HCT116 (cell line): Measurements from ENCODE around the gene SRCIN1. TPM values are rescaled to one million over a fixed set of nuclear protein-coding genes. Genes with fewer than 3 reads are reported as not detected.

Experiments used
- ATAC-seq: fragments of 200-7000 bp; cut with Tn5 transposase; 2 replicates; pipeline ENCODE4 v1.9.1; 2020; ENCODE audit warnings: mild to moderate bottlenecking, moderate library complexity
- BruUV-seq: library from RNA; stranded (reverse); fragments of 400-500 nt; replicated peaks from 2 replicates; lab custom pipeline; 2021; lab: Mats Ljungman, UMichigan
- CTCF ChIA-PET: fragments of 300-600 bp; sonication (Branson Sonifier 250); formaldehyde crosslinking; loops from one replicate; lab custom pipeline; 2021; ENCODE audit warnings: antibody characterized with exemption; lab: Charles Lee
- POLR2A ChIA-PET: fragments of 300-600, 350-600 bp; sonication (Branson Sonifier 250); formaldehyde crosslinking; loops from one replicate; lab custom pipeline; 2021; ENCODE audit warnings: antibody characterized with exemption; lab: Charles Lee
- RAD21 ChIA-PET, 2 experiments: fragments of 300-600 bp; sonication (Branson Sonifier 250); formaldehyde crosslinking; loops; one replicate each; lab custom pipeline; 2023; ENCODE audit warnings: low total read pairs in 2 of 2; ENCODE audit not compliant: uncharacterized antibody in 2 of 2, unreplicated experiment in 2 of 2, low non-redundant PET in 1 of 2; lab: Charles Lee
- DNase-seq: peaks from one replicate; pipeline ENCODE4 v3.0.0-alpha.2; 2010; ENCODE audit warnings: low read depth, low spot score
- H2AFZ ChIP-seq: fragments of 200-600 bp; shearing (Covaris generic), sonication (generic); 2 replicates; pipeline ENCODE4 v1.6.1; 2017; ENCODE audit warnings: low read depth, mixed run types, mixed read lengths, antibody characterized with exemption, low read length; ENCODE audit not compliant: poor library complexity, severe bottlenecking
- H3K27ac ChIP-seq: 2 replicates; pipeline ENCODE4 v1.5.1; 2012; ENCODE audit warnings: low read depth, low read length
- H3K27me3 ChIP-seq: fragments of 200-600 bp; sonication (generic); 2 replicates; pipeline ENCODE4 v1.6.1; 2016; ENCODE audit warnings: mixed run types, low read length, mixed read lengths; ENCODE audit not compliant: insufficient read depth
- H3K36me3 ChIP-seq, 2 experiments: fragments of 200-500 bp in 1 of 2; fragments of 200-600 bp in 1 of 2; sonication (Bioruptor generic) in 1 of 2; sonication (generic) in 1 of 2; 2 replicates each; pipeline versions ENCODE4 v1.5.1 to v1.6.1; 2014 to 2016; ENCODE audit warnings: low read length in 2 of 2, inconsistent platforms in 1 of 2, mixed read lengths in 1 of 2, mixed run types in 1 of 2; ENCODE audit not compliant: insufficient read depth in 2 of 2, control insufficient read depth in 1 of 2
- H3K4me1 ChIP-seq, 2 experiments: fragments of 200-600 bp in 1 of 2; sonication (generic) in 1 of 2; 2 replicates each; pipeline versions ENCODE4 v1.5.1 to v1.6.1; 2012 to 2017; ENCODE audit warnings: low read length in 2 of 2, inconsistent platforms in 1 of 2, mild to moderate bottlenecking in 1 of 2, mixed read lengths in 1 of 2, mixed run types in 1 of 2, moderate library complexity in 1 of 2; ENCODE audit not compliant: insufficient read depth in 2 of 2, control insufficient read depth in 1 of 2
- H3K4me2 ChIP-seq: fragments of 200-600 bp; sonication (generic); 2 replicates; pipeline ENCODE4 v1.6.1; 2017; ENCODE audit warnings: mixed run types, low read length, mixed read lengths
- H3K4me3 ChIP-seq, 2 experiments: fragments of 200-600 bp in 1 of 2; sonication (generic) in 1 of 2; replicated peaks in 1 of 2; 2 replicates each; pipeline ENCODE4 v1.5.1; 2011 to 2016; ENCODE audit warnings: low read length in 2 of 2, control low read depth in 1 of 2, low read depth in 1 of 2, mild to moderate bottlenecking in 1 of 2, mixed read lengths in 1 of 2, mixed run types in 1 of 2
- H3K79me2 ChIP-seq: fragments of 200-600 bp; sonication (generic); 2 replicates; pipeline ENCODE4 v1.6.1; 2017; ENCODE audit warnings: mild to moderate bottlenecking, mixed run types, low read length, moderate library complexity, mixed read lengths; ENCODE audit not compliant: insufficient read depth
- H3K9ac ChIP-seq: fragments of 200-600 bp; sonication (generic); 2 replicates; pipeline ENCODE4 v1.6.1; 2016; ENCODE audit warnings: low read length, mixed read lengths
- H3K9me2 ChIP-seq: fragments of 200-600 bp; sonication (generic), shearing (Covaris generic); 2 replicates; pipeline ENCODE4 v1.6.1; 2017; ENCODE audit warnings: mixed run types, mild to moderate bottlenecking, moderate library complexity; ENCODE audit not compliant: insufficient read depth
- H3K9me3 ChIP-seq, 2 experiments: fragments of 200-500 bp in 1 of 2; fragments of 200-600 bp in 1 of 2; sonication (Bioruptor generic) in 1 of 2; sonication (generic) in 1 of 2; 2 replicates each; pipeline ENCODE4 v1.6.1; 2014 to 2017; ENCODE audit warnings: low read length in 2 of 2, mixed read lengths in 2 of 2, inconsistent platforms in 1 of 2, low read depth in 1 of 2, mild to moderate bottlenecking in 1 of 2, mixed run types in 1 of 2, moderate library complexity in 1 of 2; ENCODE audit not compliant: control insufficient read depth in 1 of 2, insufficient read depth in 1 of 2
- H4K20me1 ChIP-seq: fragments of 200-600 bp; sonication (generic), shearing (Covaris generic); 2 replicates; pipeline ENCODE4 v1.6.1; 2017; ENCODE audit warnings: mixed run types, mild to moderate bottlenecking, moderate library complexity; ENCODE audit not compliant: insufficient read depth
- CBX3 ChIP-seq: IDR thresholded peaks from 2 replicates; pipeline ENCODE4 v1.6.1; 2012; ENCODE audit warnings: low read depth
- EZH2 ChIP-seq: fragments of 200-600 bp; sonication (generic); IDR thresholded peaks from 2 replicates; pipeline ENCODE4 v1.6.1; 2017; ENCODE audit warnings: antibody characterized with exemption, mixed run types
- EZH2phosphoT487 ChIP-seq: fragments of 200-600 bp; IDR thresholded peaks from 2 replicates; pipeline ENCODE4 v1.6.1; 2018; ENCODE audit warnings: antibody characterized with exemption, borderline replicate concordance
- RAD21 ChIP-seq: IDR thresholded peaks from 2 replicates; pipeline ENCODE4 v1.6.1; 2012; ENCODE audit warnings: low read depth, mild to moderate bottlenecking
- SRF ChIP-seq: IDR thresholded peaks from 2 replicates; pipeline ENCODE4 v1.6.1; 2012; ENCODE audit warnings: low read depth
- YY1 ChIP-seq: IDR thresholded peaks from 2 replicates; pipeline ENCODE4 v1.6.1; 2011; ENCODE audit warnings: low read length, low read depth, moderate library complexity, mild to moderate bottlenecking; ENCODE audit not compliant: insufficient replicate concordance; ENCODE audit errors: extremely low read depth
- intact Hi-C: fragments of 100-400 bp; cut with micrococcal nuclease; formaldehyde crosslinking; loops from 2 replicates; pipeline ENCODE4 v1.10.0; 2022
- total RNA-seq: library from RNA; stranded (reverse); gene quantifications from one replicate; pipeline ENCODE4 v1.2.1, GENCODE V29; 2021; ENCODE audit not compliant: unreplicated experiment
- TF ChIP-seq, protein P1 (sequence below), 3 experiments: fragments of 200-600 bp in 1 of 3; sonication (generic) in 1 of 3; IDR thresholded peaks in 2 of 3; conservative IDR thresholded peaks in 1 of 3; 2 replicates each; pipeline ENCODE4 v1.5.1; 2012 to 2017; ENCODE audit warnings: low read depth in 2 of 3, low read length in 2 of 3, antibody characterized with exemption in 1 of 3, borderline replicate concordance in 1 of 3, control low read depth in 1 of 3, mild to moderate bottlenecking in 1 of 3, mixed read lengths in 1 of 3, mixed run types in 1 of 3, moderate library complexity in 1 of 3; ENCODE audit not compliant: insufficient read depth in 1 of 3
- TF ChIP-seq, protein P2 (sequence below): IDR thresholded peaks from 2 replicates; pipeline ENCODE4 v1.6.1; 2011; ENCODE audit warnings: mild to moderate bottlenecking, low read length, moderate library complexity; ENCODE audit not compliant: insufficient replicate concordance; ENCODE audit errors: extremely low read depth

The SRCIN1 gene
- total RNA-seq, 1 experiment from 2014 or later: 10.5 TPM

GRCh38 chr17:38534498-38534885 is 71.3 kb downstream of the SRCIN1 start:
- ChIA-PET POLR2A (no interaction called here), CTCF (interaction anchor here (1.4 kb wide), 1 partner anchor 24 kb away, joined by 8 read pairs; no protein-coding TSS in a partner anchor), RAD21 (no interaction called here)
- no peaks in the 10 kb centered on the region for H3K4me1 ChIP-seq
- H3K9me2 ChIP-seq: no peaks in the 10 kb centered on the region
- no peak overlapping the region for H3K27ac ChIP-seq
- no peak overlapping the region for H3K4me3 ChIP-seq
- no peaks in the 10 kb centered on the region for H3K27me3 ChIP-seq
- H3K9me3 ChIP-seq: no peaks in the 10 kb centered on the region
- H4K20me1 ChIP-seq: no peaks in the 10 kb centered on the region
- H3K9ac ChIP-seq: no peak overlapping the region
- intact Hi-C loops: no loop called here
- DNase-seq (no peak), ATAC-seq (no peak)
- no peak overlapping the region for H2AFZ ChIP-seq
- no peak overlapping the region for H3K4me2 ChIP-seq
- TF ChIP-seq SRF (no peak), YY1 (no peak)
- no peaks in the 10 kb centered on the region for H3K36me3 ChIP-seq
- BruUV-seq: no TSS peak
- H3K79me2 ChIP-seq: no peaks in the 10 kb centered on the region

GRCh38 chr17:38533866-38534497 is 71.8 kb downstream of the SRCIN1 start:
- Histone ChIP-seq H3K9ac (no peak overlapping the region), H3K9me3 (no peaks in the 10 kb centered on the region), H2AFZ (no peak overlapping the region), H3K27ac (no peak overlapping the region), H3K36me3 (no peaks in the 10 kb centered on the region), H3K79me2 (no peaks in the 10 kb centered on the region), H3K9me2 (no peaks in the 10 kb centered on the region), H3K4me2 (no peak overlapping the region), H3K4me3 (no peak overlapping the region), H3K27me3 (no peaks in the 10 kb centered on the region), H4K20me1 (no peaks in the 10 kb centered on the region), H3K4me1 (no peaks in the 10 kb centered on the region)
- POLR2A ChIA-PET: no interaction called here
- TF ChIP-seq YY1 (no peak), RAD21 (no peak), EZH2 (no peak), CBX3 (no peak), EZH2phosphoT487 (no peak)
- TF ChIP-seq, protein P1, sequence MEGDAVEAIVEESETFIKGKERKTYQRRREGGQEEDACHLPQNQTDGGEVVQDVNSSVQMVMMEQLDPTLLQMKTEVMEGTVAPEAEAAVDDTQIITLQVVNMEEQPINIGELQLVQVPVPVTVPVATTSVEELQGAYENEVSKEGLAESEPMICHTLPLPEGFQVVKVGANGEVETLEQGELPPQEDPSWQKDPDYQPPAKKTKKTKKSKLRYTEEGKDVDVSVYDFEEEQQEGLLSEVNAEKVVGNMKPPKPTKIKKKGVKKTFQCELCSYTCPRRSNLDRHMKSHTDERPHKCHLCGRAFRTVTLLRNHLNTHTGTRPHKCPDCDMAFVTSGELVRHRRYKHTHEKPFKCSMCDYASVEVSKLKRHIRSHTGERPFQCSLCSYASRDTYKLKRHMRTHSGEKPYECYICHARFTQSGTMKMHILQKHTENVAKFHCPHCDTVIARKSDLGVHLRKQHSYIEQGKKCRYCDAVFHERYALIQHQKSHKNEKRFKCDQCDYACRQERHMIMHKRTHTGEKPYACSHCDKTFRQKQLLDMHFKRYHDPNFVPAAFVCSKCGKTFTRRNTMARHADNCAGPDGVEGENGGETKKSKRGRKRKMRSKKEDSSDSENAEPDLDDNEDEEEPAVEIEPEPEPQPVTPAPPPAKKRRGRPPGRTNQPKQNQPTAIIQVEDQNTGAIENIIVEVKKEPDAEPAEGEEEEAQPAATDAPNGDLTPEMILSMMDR (IDR thresholded peaks at IDR 0.05 in 2 of 3, conservative IDR thresholded peaks at IDR 0.05 in 1 of 3; ENCODE audit: borderline replicate concordance in 1 of 3, insufficient read depth in 1 of 3, low read depth in 2 of 3, low read length in 2 of 3): no peak
- TF ChIP-seq, protein P2, sequence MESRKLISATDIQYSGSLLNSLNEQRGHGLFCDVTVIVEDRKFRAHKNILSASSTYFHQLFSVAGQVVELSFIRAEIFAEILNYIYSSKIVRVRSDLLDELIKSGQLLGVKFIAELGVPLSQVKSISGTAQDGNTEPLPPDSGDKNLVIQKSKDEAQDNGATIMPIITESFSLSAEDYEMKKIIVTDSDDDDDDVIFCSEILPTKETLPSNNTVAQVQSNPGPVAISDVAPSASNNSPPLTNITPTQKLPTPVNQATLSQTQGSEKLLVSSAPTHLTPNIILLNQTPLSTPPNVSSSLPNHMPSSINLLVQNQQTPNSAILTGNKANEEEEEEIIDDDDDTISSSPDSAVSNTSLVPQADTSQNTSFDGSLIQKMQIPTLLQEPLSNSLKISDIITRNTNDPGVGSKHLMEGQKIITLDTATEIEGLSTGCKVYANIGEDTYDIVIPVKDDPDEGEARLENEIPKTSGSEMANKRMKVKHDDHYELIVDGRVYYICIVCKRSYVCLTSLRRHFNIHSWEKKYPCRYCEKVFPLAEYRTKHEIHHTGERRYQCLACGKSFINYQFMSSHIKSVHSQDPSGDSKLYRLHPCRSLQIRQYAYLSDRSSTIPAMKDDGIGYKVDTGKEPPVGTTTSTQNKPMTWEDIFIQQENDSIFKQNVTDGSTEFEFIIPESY: no peak
- ATAC-seq (peak; percentile 43), DNase-seq (no peak)
- RAD21 ChIA-PET: no interaction called here
- BruUV-seq: no TSS peak
- CTCF ChIA-PET: interaction anchor here (1.4 kb wide), 1 partner anchor 24 kb away, joined by 8 read pairs; no protein-coding TSS in a partner anchor
- intact Hi-C loops: no loop called here
